ENCODE data around the gene ANXA5.

ANXA5 gene

DNA sequence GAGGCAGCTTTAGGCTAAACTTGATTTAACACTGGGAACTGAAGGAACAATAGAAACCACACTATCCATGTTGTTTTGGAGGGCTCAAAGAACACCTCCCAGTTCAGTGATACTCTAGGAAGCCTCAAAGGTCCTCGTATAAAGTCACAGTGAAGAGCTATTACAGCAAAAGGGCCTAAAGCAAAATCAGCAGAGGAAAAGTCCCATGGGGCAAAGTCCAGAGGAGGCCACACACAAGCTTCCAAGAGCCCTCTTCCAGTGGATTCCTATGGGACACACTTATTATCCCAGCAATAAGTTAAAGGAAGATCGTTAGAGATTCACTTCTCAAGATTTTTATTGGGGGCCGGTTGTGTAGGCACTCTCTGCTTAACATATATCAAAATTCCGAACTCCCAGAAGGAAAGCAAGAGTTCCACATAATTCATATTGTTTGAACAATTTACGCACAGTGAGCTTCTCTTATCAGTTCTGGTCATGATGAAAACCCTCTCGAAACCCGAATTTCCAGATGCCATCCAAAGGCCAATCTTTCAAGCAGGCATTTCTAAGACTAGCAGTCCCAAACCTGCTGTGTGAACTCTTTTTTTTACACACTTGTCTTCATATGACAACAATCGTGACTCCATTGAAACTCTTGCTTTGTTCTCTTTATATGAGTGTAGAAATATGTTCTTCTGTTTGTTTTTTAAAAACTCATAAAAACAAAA, 53.7 kb downstream of the ANXA5 start:
- DNase-seq (ENCODE audit: low read depth in 2 of 2), result no peak

DNA sequence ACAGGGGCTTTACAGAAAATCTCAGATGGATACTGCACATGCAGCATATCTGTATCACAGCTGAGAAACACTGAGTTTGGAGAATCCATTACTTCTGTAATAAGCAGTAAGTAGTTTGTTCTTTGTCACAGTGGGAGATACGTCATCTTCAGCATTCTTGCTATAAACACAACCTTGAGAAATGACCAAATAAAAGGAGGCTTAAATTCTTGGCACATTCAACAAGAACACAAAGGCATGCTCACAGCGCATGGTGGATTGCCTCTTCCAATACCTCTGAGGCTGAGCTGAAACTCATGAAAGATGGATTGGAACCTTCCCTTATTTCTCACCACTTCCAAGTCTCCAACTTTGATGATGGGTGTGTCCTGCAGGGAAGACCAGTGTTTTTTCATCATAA, 54.5 kb downstream of the ANXA5 start:
- no peak for DNase-seq (ENCODE audit: low read depth in 2 of 2)

- no peak for DNase-seq (ENCODE audit: low read depth in 2 of 2)
Measured at GRCh38 chr4:121633653-121634052, 63.1 kb downstream of the ANXA5 start.

GRCh38 chr4:121632636-121633035, 64.1 kb downstream of the ANXA5 start:
- no peak for DNase-seq (ENCODE audit: low read depth in 2 of 2)
